ENCODE data around the gene CC2D1A. TPM values are rescaled to one million over a fixed set of nuclear protein-coding genes. Genes with fewer than 3 reads are reported as not detected.

CC2D1A gene
- total and polyA plus RNA-seq, 10 donors = 13.0 to 40.1 (median 27.5) TPM

DNA sequence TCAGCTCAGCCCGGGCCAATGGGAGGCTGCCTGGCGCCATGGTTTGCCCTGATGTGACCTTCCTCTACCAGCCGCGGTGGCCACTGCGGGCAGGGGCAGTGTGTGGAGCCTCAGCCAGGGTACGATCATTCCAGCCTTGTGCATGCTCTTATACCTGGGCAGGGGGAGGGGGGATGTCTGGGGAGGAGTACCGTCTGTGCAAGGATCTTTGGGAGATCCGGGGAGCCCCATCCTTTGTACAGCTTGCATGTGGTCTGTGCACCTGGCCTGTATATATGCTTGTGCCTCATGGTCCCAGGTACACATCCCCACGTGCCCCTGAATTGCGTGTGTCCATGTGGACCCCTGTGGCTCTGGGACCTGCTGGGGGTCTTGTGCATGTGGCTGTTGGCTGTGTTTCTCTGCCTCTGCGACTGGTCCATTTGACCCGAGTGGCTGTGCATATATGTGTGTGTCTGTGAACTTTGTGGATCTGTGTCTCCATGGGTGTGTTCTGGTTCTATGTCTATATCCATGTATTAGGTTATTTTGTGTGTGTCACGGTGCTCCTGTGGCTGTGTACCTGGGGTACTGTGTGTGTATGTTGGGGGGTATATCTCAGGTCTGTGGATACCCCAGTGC, 41.8 kb upstream of the CC2D1A start:
- peak; percentile 61 for DNase-seq
- Histone ChIP-seq H3K36me3 (no peaks in the 10 kb centered on the region), H3K27me3 (replicated peaks in 1 of 7) (peaks cover 0 to 56% (median 20%) of the 10 kb centered on the region in 7 donors), H3K27ac (no peak overlapping the region), H3K4me3 (peak overlapping the region in 1 of 8 donors; percentile 78), H3K9me3 (no peaks in the 10 kb centered on the region), H3K4me1 (peaks cover 8 to 53% (median 41%) of the 10 kb centered on the region in 6 donors)
- WGBS, 5 donors = 29 to 38% (median 35%) methylated on average over 13 of the region's 13 CpGs
- TF ChIP-seq, protein P1, sequence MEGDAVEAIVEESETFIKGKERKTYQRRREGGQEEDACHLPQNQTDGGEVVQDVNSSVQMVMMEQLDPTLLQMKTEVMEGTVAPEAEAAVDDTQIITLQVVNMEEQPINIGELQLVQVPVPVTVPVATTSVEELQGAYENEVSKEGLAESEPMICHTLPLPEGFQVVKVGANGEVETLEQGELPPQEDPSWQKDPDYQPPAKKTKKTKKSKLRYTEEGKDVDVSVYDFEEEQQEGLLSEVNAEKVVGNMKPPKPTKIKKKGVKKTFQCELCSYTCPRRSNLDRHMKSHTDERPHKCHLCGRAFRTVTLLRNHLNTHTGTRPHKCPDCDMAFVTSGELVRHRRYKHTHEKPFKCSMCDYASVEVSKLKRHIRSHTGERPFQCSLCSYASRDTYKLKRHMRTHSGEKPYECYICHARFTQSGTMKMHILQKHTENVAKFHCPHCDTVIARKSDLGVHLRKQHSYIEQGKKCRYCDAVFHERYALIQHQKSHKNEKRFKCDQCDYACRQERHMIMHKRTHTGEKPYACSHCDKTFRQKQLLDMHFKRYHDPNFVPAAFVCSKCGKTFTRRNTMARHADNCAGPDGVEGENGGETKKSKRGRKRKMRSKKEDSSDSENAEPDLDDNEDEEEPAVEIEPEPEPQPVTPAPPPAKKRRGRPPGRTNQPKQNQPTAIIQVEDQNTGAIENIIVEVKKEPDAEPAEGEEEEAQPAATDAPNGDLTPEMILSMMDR (IDR thresholded peaks at IDR 0.05 in 8 of 11, conservative IDR thresholded peaks at IDR 0.05 in 3 of 11) = no peak
- TF ChIP-seq POLR2AphosphoS5 (IDR thresholded peaks at IDR 0.05) = no peak
- no peak for TF ChIP-seq POLR2A (IDR thresholded peaks at IDR 0.05)
- intact Hi-C loops (cut with DNase I; ENCODE audit: low total_unique reads) = loop anchor here (5.0 to 10.0 kb wide), 2 partner anchors 267 to 589 kb away; no protein-coding TSS in a partner anchor

DNA sequence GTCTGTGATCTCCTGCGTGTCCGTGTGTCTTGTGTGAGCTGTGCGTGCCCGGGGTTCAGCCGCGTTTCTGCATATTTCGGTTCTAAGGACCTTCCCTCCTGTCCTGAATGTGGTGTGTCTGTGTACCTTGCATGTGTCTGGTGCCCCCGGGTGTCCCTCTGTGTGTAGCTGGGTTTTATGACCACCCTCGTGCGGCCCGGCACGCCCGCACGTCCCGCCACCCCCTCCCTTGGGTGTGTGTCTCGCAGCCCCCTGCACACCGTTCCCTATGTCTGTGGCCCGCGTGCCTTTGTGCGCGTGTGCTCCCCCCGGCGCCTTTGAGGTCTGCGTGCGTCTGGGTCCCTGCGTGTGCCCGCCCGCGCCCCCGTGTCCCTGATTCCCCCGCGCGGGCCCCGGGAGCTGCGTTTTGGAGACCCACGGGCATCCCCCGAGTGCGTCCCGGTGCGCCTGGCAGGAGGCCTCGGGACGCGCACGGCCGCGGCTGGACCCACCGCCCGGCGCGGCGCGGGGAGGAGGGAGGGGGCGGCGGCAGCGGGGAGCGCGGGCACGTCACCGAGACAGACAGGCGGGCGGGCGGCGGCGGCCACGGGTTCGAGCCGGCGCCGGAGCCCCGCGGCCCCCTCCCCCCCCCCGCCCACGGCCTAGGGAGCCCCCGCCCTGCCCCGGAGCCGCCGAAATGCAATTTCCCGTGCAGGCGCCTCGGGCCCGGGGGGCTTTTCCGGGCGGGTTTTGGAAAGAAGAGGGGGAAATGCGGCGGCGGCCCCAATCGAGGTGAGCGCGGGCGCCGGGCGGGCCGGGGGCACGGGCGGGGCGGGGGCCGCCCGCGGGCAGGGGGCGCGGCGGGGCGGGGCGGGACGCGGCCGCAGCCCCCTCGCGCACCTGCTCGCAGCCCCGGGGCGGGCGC, 41.1 kb upstream of the CC2D1A start:
- Histone ChIP-seq H3K4me1 (peaks cover 8 to 53% (median 41%) of the 10 kb centered on the region in 6 donors), H3K9me3 (no peaks in the 10 kb centered on the region), H3K27ac (no peak overlapping the region), H3K27me3 (replicated peaks in 1 of 7) (peaks cover 0 to 60% (median 20%) of the 10 kb centered on the region in 7 donors), H3K36me3 (no peaks in the 10 kb centered on the region), H3K4me3 (peak overlapping the region in 7 of 8 donors; percentile 45 to 78 (median 48))
- DNase-seq = peak; percentile 70
- intact Hi-C loops (cut with DNase I; ENCODE audit: low total_unique reads) = loop anchor here (5.0 to 10.0 kb wide), 2 partner anchors 268 to 590 kb away; no protein-coding TSS in a partner anchor
- WGBS, 5 donors = 3 to 19% (median 7%) methylated on average over 15 to 110 of the region's 113 CpGs
- TF ChIP-seq POLR2AphosphoS5 (IDR thresholded peaks at IDR 0.05) (no peak), POLR2A (IDR thresholded peaks at IDR 0.05) (no peak)
- TF ChIP-seq, protein P1 (IDR thresholded peaks at IDR 0.05 in 8 of 11, conservative IDR thresholded peaks at IDR 0.05 in 3 of 11) = no peak

DNA sequence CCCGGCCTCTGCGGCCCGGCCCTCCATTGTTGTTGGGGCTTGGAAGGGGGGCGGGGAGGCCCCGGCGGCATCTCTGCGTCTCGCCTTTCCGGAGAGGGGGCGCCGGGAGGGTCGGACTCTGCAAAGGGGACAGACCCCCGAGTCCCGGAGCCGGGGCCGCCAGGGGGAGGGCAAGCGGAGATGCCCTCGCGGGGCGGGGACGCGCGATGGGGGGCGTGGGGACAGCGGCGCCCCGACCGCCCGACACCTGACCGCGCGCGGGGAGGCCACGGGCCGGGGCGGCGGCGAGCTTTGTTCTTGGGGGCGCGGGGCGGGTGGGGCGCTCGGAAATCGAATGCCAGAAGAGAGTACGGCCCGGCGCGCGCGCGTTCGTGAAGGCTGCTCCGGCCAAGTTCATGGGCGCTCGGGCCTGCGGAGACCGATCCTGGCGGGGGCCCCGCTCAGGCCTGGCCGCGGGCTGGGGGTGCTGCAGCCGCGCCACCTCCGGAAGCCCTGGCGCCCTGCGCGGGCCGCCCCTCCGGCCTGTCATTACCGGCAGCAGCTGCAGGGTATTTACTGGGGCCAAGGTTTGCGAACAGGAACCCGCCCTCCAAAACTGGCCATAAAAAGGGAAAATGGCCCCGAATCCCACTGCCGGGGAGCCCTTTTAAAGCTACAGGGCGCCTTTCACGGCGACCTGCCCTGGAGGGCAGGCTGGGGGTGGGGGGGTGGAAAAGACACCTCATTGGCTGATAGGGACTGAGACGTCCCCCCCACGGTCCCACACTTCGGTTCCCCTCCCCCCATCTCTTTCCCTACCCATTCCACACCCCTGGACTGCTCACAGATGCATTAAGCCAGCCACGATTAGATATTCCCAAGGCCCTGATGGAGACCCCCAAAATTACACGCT, 40.2 kb upstream of the CC2D1A start:
- Histone ChIP-seq H3K27me3 (replicated peaks in 1 of 7) (peaks cover 0 to 60% (median 20%) of the 10 kb centered on the region in 7 donors), H3K36me3 (no peaks in the 10 kb centered on the region), H3K27ac (peak overlapping the region in 2 of 8 donors; percentile 11 to 14), H3K4me3 (peak overlapping the region; percentile 33 to 78 (median 48)), H3K9me3 (no peaks in the 10 kb centered on the region), H3K4me1 (peaks cover 5 to 51% (median 39%) of the 10 kb centered on the region in 6 donors)
- TF ChIP-seq POLR2AphosphoS5 (IDR thresholded peaks at IDR 0.05) (peak in 2 of 3 donors; percentile 43 to 48), POLR2A (IDR thresholded peaks at IDR 0.05) (no peak)
- TF ChIP-seq, protein P1 (IDR thresholded peaks at IDR 0.05 in 8 of 11, conservative IDR thresholded peaks at IDR 0.05 in 3 of 11) = peak in 1 of 11 experiments; percentile 6
- intact Hi-C loops (cut with DNase I; ENCODE audit: low total_unique reads) = loop anchor here (10.0 kb wide), 1 partner anchor 591 kb away; no protein-coding TSS in a partner anchor
- 2 to 6% (median 2%) methylated on average over 20 to 82 of the region's 82 CpGs for WGBS, 5 donors
- DNase-seq = peak; percentile 78

Data from spleen (tissue), 11 donors.